Measurements from ENCODE around the gene TENM4.

TENM4 gene

GRCh38 chr11:78748918-78749690 lies 691.7 kb downstream of the TENM4 start:
- DNase-seq (ENCODE audit: low read depth, low spot score) = no peak
- CTCF ChIA-PET = interaction anchor here (1.8 kb wide), 1 partner anchor 103 kb away, joined by 5 read pairs; no protein-coding TSS in a partner anchor
- H3K4me3 ChIP-seq (ENCODE audit: low read depth, low read length) = no peak overlapping the region
- POLR2A ChIA-PET = no interaction called here
- TF ChIP-seq CTCF (IDR thresholded peaks at IDR 0.05; ENCODE audit: insufficient read depth, low read length, missing control alignments) = no peak

- no peak overlapping the region for H3K4me3 ChIP-seq (ENCODE audit: low read depth, low read length)
- no peak for TF ChIP-seq CTCF (IDR thresholded peaks at IDR 0.05; ENCODE audit: insufficient read depth, low read length, missing control alignments)
- ChIA-PET CTCF (no interaction called here), POLR2A (no interaction called here)
- no peak for DNase-seq (ENCODE audit: low read depth, low spot score)
These were observed 695.9 kb downstream of the TENM4 start for GRCh38 chr11:78744949-78745348.

GRCh38 chr11:78744202-78744601 lies 696.6 kb downstream of the TENM4 start:
- CTCF ChIA-PET = no interaction called here
- POLR2A ChIA-PET = no interaction called here
- TF ChIP-seq CTCF (IDR thresholded peaks at IDR 0.05; ENCODE audit: insufficient read depth, low read length, missing control alignments) = no peak
- H3K4me3 ChIP-seq (ENCODE audit: low read depth, low read length) = no peak overlapping the region
- no peak for DNase-seq (ENCODE audit: low read depth, low spot score)

GRCh38 chr11:78742430-78742829 lies 698.4 kb downstream of the TENM4 start:
- POLR2A ChIA-PET = no interaction called here
- CTCF ChIA-PET = no interaction called here
- no peak for TF ChIP-seq CTCF (IDR thresholded peaks at IDR 0.05; ENCODE audit: insufficient read depth, low read length, missing control alignments)
- H3K4me3 ChIP-seq (ENCODE audit: low read depth, low read length) = no peak overlapping the region
- DNase-seq (ENCODE audit: low read depth, low spot score) = no peak

GRCh38 chr11:78741741-78742140 lies 699.1 kb downstream of the TENM4 start:
- CTCF ChIA-PET = no interaction called here
- TF ChIP-seq CTCF (IDR thresholded peaks at IDR 0.05; ENCODE audit: insufficient read depth, low read length, missing control alignments) = no peak
- no peak for DNase-seq (ENCODE audit: low read depth, low spot score)
- POLR2A ChIA-PET = no interaction called here
- no peak overlapping the region for H3K4me3 ChIP-seq (ENCODE audit: low read depth, low read length)

GRCh38 chr11:78740199-78741071 lies 700.4 kb downstream of the TENM4 start:
- CTCF ChIA-PET = no interaction called here
- TF ChIP-seq CTCF (IDR thresholded peaks at IDR 0.05; ENCODE audit: insufficient read depth, low read length, missing control alignments) = no peak
- H3K4me3 ChIP-seq (ENCODE audit: low read depth, low read length) = no peak overlapping the region
- no peak for DNase-seq (ENCODE audit: low read depth, low spot score)
- POLR2A ChIA-PET = no interaction called here
